Neural cell (in vitro differentiated cells): Measurements from ENCODE around the gene APP. TPM values are rescaled to one million over a fixed set of nuclear protein-coding genes. Genes with fewer than 3 reads are reported as not detected.

ENCODE experiments used
- H2AFZ ChIP-seq: fragments of 200-600, 300-800 bp; sonication (generic), shearing (Covaris generic); 2 replicates; pipeline ENCODE4 v1.6.0; 2014; ENCODE audit warnings: low read depth, mild to moderate bottlenecking, antibody characterized with exemption, low read length, moderate library complexity
- H3F3A ChIP-seq: fragments of 200-600 bp; shearing (Covaris generic); 2 replicates; pipeline ENCODE4 v1.6.1; 2016; ENCODE audit warnings: mild to moderate bottlenecking, moderate library complexity, mixed read lengths, antibody characterized with exemption, low read length; ENCODE audit not compliant: insufficient read depth, poor library complexity, severe bottlenecking
- H3K27ac ChIP-seq: fragments of 200-600, 300-800 bp; sonication (generic), shearing (Covaris generic); 2 replicates; pipeline ENCODE4 v1.5.1; 2014; ENCODE audit warnings: mild to moderate bottlenecking, low read length, moderate library complexity
- H3K27me3 ChIP-seq: fragments of 300-800, 200-600 bp; sonication (generic), shearing (Covaris generic); 2 replicates; pipeline ENCODE4 v1.6.0; 2014; ENCODE audit warnings: mild to moderate bottlenecking, low read depth, low read length, moderate library complexity; ENCODE audit not compliant: insufficient read depth
- H3K36me3 ChIP-seq: fragments of 300-800, 200-600 bp; sonication (generic), shearing (Covaris generic); 2 replicates; pipeline ENCODE4 v1.5.1; 2014; ENCODE audit warnings: mild to moderate bottlenecking, antibody characterized with exemption, low read length, moderate library complexity; ENCODE audit not compliant: insufficient read depth
- H3K4me2 ChIP-seq: fragments of 300-800, 200-600 bp; sonication (generic), shearing (Covaris generic); 2 replicates; pipeline ENCODE4 v1.6.0; 2014; ENCODE audit warnings: mild to moderate bottlenecking, low read length
- H3K4me3 ChIP-seq: fragments of 300-800, 200-600 bp; sonication (generic), shearing (Covaris generic); 2 replicates; pipeline ENCODE4 v1.5.1; 2014; ENCODE audit warnings: mild to moderate bottlenecking, low read length, moderate library complexity
- H3K79me2 ChIP-seq: fragments of 200-600 bp; shearing (Covaris generic); replicated peaks from 2 replicates; pipeline ENCODE4 v1.6.0; 2014; ENCODE audit warnings: mild to moderate bottlenecking, low read length, moderate library complexity; ENCODE audit not compliant: insufficient read depth
- H3K9ac ChIP-seq: fragments of 300-800, 200-600 bp; sonication (generic), shearing (Covaris generic); 2 replicates; pipeline ENCODE4 v1.6.1; 2016; ENCODE audit warnings: mild to moderate bottlenecking, low read length, mixed read lengths
- H3K9me2 ChIP-seq: fragments of 200-600 bp; shearing (Covaris generic); 2 replicates; pipeline ENCODE4 v1.6.1; 2016; ENCODE audit warnings: mild to moderate bottlenecking, low read length, mixed read lengths; ENCODE audit not compliant: insufficient read depth
- H3K9me3 ChIP-seq: fragments of 200-600, 300-800 bp; sonication (generic), shearing (Covaris generic); 2 replicates; pipeline ENCODE4 v1.6.1; 2016; ENCODE audit warnings: mild to moderate bottlenecking, mixed run types, low read length, moderate library complexity, mixed read lengths
- H4K20me1 ChIP-seq: fragments of 200-600 bp; shearing (Covaris generic); 2 replicates; pipeline ENCODE4 v1.6.1; 2016; ENCODE audit warnings: mild to moderate bottlenecking, mixed run types; ENCODE audit not compliant: insufficient read depth
- CTCF ChIP-seq: fragments of 450-650 bp; IDR thresholded peaks from 2 replicates; pipeline ENCODE4 v1.5.1; 2014; ENCODE audit warnings: antibody characterized with exemption, mild to moderate bottlenecking, moderate library complexity; ENCODE audit not compliant: poor library complexity, severe bottlenecking
- EP300 ChIP-seq: fragments of 450-650 bp; conservative IDR thresholded peaks from 2 replicates; pipeline ENCODE4 v1.6.1; 2014; ENCODE audit warnings: antibody characterized with exemption, mild to moderate bottlenecking, moderate library complexity; ENCODE audit not compliant: poor library complexity, severe bottlenecking
- EZH2 ChIP-seq: fragments of 200-600, 300-800 bp; shearing (Covaris generic), sonication (generic); IDR thresholded peaks from 2 replicates; pipeline ENCODE4 v1.6.1; 2014; ENCODE audit warnings: antibody characterized with exemption, low read length, borderline replicate concordance, mild to moderate bottlenecking; ENCODE audit not compliant: insufficient read depth, poor library complexity, severe bottlenecking
- MXI1 ChIP-seq: fragments of 450-650 bp; conservative IDR thresholded peaks from 2 replicates; pipeline ENCODE4 v1.6.1; 2014; ENCODE audit warnings: antibody characterized with exemption, mild to moderate bottlenecking; ENCODE audit not compliant: poor library complexity, severe bottlenecking
- POLR2AphosphoS5 ChIP-seq: IDR thresholded peaks from 2 replicates; pipeline ENCODE4 v1.6.1; 2012
- RAD21 ChIP-seq: fragments of 450-650 bp; conservative IDR thresholded peaks from 2 replicates; pipeline ENCODE4 v1.6.1; 2014; ENCODE audit warnings: antibody characterized with exemption, mild to moderate bottlenecking, moderate library complexity
- REST ChIP-seq: IDR thresholded peaks from 2 replicates; pipeline ENCODE4 v1.6.1; 2012; ENCODE audit warnings: borderline replicate concordance
- SMC3 ChIP-seq: fragments of 450-650 bp; conservative IDR thresholded peaks from 2 replicates; pipeline ENCODE4 v1.6.1; 2014; ENCODE audit warnings: antibody characterized with exemption, mild to moderate bottlenecking, moderate library complexity; ENCODE audit not compliant: poor library complexity
- TAF1 ChIP-seq: IDR thresholded peaks from 2 replicates; pipeline ENCODE4 v1.6.1; 2012; ENCODE audit warnings: low read depth
- polyA plus RNA-seq: library from polyadenylated mRNA; depleted of rRNA; stranded (reverse); fragments of >200 nt; gene quantifications from 2 replicates; pipeline ENCODE4 v1.2.3, GENCODE V29; 2014

Gene APP
- polyA plus RNA-seq, 1 donor from 2014 or later, result 470 TPM

GRCh38 chr21:26147535-26147934, 23.0 kb downstream of the APP start:
- peaks cover 5% of the 10 kb centered on the region for H3K36me3 ChIP-seq
- H3K4me3 ChIP-seq, result no peak overlapping the region
- H2AFZ ChIP-seq, result no peak overlapping the region
- H3F3A ChIP-seq, result no peaks in the 10 kb centered on the region
- no peaks in the 10 kb centered on the region for H3K27me3 ChIP-seq
- H3K9ac ChIP-seq, result no peak overlapping the region
- no peak overlapping the region for H3K4me2 ChIP-seq
- peaks cover 76% of the 10 kb centered on the region for H3K79me2 ChIP-seq
- H4K20me1 ChIP-seq, result no peaks in the 10 kb centered on the region
- H3K9me3 ChIP-seq, result no peaks in the 10 kb centered on the region
- H3K9me2 ChIP-seq, result no peaks in the 10 kb centered on the region
- H3K27ac ChIP-seq, result no peak overlapping the region
- TF ChIP-seq SMC3 (no peak), TAF1 (no peak), POLR2AphosphoS5 (no peak), RAD21 (no peak)

GRCh38 chr21:26146681-26147080, 23.9 kb downstream of the APP start:
- TF ChIP-seq POLR2AphosphoS5 (no peak), TAF1 (no peak), RAD21 (no peak), EZH2 (no peak), MXI1 (no peak), SMC3 (no peak), REST (no peak), EP300 (no peak), CTCF (no peak)
- Histone ChIP-seq H3K4me2 (no peak overlapping the region), H3F3A (no peaks in the 10 kb centered on the region), H3K4me3 (no peak overlapping the region), H3K36me3 (peaks cover 5% of the 10 kb centered on the region), H3K79me2 (peaks cover 79% of the 10 kb centered on the region), H4K20me1 (no peaks in the 10 kb centered on the region), H3K9me2 (no peaks in the 10 kb centered on the region), H3K9me3 (no peaks in the 10 kb centered on the region), H3K9ac (no peak overlapping the region), H3K27ac (no peak overlapping the region), H3K27me3 (no peaks in the 10 kb centered on the region), H2AFZ (no peak overlapping the region)

GRCh38 chr21:26144031-26144430, 26.5 kb downstream of the APP start:
- Histone ChIP-seq H4K20me1 (no peaks in the 10 kb centered on the region), H2AFZ (no peak overlapping the region), H3K79me2 (peaks cover 83% of the 10 kb centered on the region), H3F3A (no peaks in the 10 kb centered on the region), H3K4me2 (no peak overlapping the region), H3K9me3 (no peaks in the 10 kb centered on the region), H3K27ac (no peak overlapping the region), H3K27me3 (no peaks in the 10 kb centered on the region), H3K9me2 (no peaks in the 10 kb centered on the region), H3K36me3 (peaks cover 5% of the 10 kb centered on the region), H3K9ac (no peak overlapping the region), H3K4me3 (no peak overlapping the region)
- no peak for TF ChIP-seq EP300
- no peak for TF ChIP-seq CTCF
- no peak for TF ChIP-seq TAF1
- TF ChIP-seq REST, result no peak
- no peak for TF ChIP-seq MXI1
- TF ChIP-seq SMC3, result no peak
- TF ChIP-seq EZH2, result no peak
